ENCODE measurements around the gene TAS2R19.

DNA sequence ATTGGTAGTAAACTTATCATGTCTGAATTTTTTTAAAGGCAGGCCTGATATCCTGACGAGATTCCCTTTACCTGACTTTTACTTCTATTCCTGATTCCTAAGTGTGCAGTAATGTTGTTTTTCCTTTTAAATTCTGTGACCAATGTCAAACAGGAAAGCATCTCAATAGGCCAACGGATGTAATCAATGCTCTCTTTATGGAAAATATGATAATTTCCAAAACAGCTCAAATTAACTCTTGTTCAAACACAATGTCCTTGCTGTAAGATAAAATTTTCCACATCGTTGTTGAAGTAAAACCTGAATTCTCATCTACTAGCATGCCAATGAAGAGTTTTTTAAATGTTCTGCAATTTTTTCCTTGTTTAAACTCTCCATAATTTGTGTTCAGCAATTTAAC, 16.8 kb upstream of the TAS2R19 start:
- TF ChIP-seq REST (IDR thresholded peaks at IDR 0.05) (no peak), CTCF (IDR thresholded peaks at IDR 0.05; ENCODE audit: low read depth, low read length, missing input control) (no peak), YY1 (IDR thresholded peaks at IDR 0.05) (no peak), MAX (IDR thresholded peaks at IDR 0.05) (no peak), ZBTB33 (IDR thresholded peaks at IDR 0.05) (no peak), GABPA (IDR thresholded peaks at IDR 0.05 in 1 of 2, conservative IDR thresholded peaks at IDR 0.05 in 1 of 2) (no peak), JUND (IDR thresholded peaks at IDR 0.05) (no peak), SP1 (IDR thresholded peaks at IDR 0.05) (no peak), NR2F2 (IDR thresholded peaks at IDR 0.05) (no peak), RAD21 (IDR thresholded peaks at IDR 0.05) (no peak)
- TF ChIP-seq, protein P1, sequence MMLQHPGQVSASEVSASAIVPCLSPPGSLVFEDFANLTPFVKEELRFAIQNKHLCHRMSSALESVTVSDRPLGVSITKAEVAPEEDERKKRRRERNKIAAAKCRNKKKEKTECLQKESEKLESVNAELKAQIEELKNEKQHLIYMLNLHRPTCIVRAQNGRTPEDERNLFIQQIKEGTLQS (IDR thresholded peaks at IDR 0.05), result no peak

Measured in liver (tissue), 3 donors.